Activated CD4-positive, alpha-beta T cell treated with anti-CD3 and anti-CD28 coated beads, Interleukin-2, amount 10 ng/mL, durations not matched to agents 7 days and 5 days (primary cell): Measurements from ENCODE around the gene LPP. TPM values are rescaled to one million over a fixed set of nuclear protein-coding genes. Genes with fewer than 3 reads are reported as not detected.

Experiments
- CTCF ChIA-PET: fragments of 350-600 bp; sonication (Branson Sonifier 250); formaldehyde crosslinking; loops from one replicate; lab custom pipeline; 2021; ENCODE audit warnings: antibody characterized with exemption; lab: Charles Lee
- POLR2A ChIA-PET: fragments of 350-600 bp; sonication (Branson Sonifier 250); formaldehyde crosslinking; loops from one replicate; lab custom pipeline; 2021; ENCODE audit warnings: antibody characterized with exemption; lab: Charles Lee
- DNase-seq: peaks from one replicate; pipeline ENCODE4 v3.0.0-alpha.2; 2020
- H3K27ac Mint-ChIP-seq: one replicate; pipeline ENCODE4 v1.8.0; 2021; ENCODE audit warnings: mild to moderate bottlenecking, moderate library complexity, mixed read lengths
- H3K27me3 Mint-ChIP-seq: one replicate; pipeline ENCODE4 v1.8.0; 2021; ENCODE audit warnings: mixed read lengths
- H3K36me3 Mint-ChIP-seq: one replicate; pipeline ENCODE4 v1.8.0; 2021; ENCODE audit warnings: low read depth, mixed read lengths
- H3K4me1 Mint-ChIP-seq: one replicate; pipeline ENCODE4 v1.8.0; 2021; ENCODE audit warnings: mixed read lengths
- H3K4me3 Mint-ChIP-seq: one replicate; pipeline ENCODE4 v1.8.0; 2021; ENCODE audit warnings: mild to moderate bottlenecking, moderate library complexity, mixed read lengths
- H3K9me3 Mint-ChIP-seq: one replicate; pipeline ENCODE4 v1.8.0; 2021; ENCODE audit warnings: mixed read lengths
- total RNA-seq, 2 experiments: library from RNA; stranded (reverse); gene quantifications; one replicate each; pipeline ENCODE4 v1.2.3, GENCODE V29; 2021

LPP gene
- total RNA-seq, 2 experiments from 2014 or later: 63.6 to 70.3 TPM

GRCh38 chr3:188239577-188239976 is 85.6 kb downstream of the LPP start:
- CTCF ChIA-PET: no interaction called here
- H3K4me1 Mint-ChIP-seq: peaks cover 14% of the 10 kb centered on the region
- POLR2A ChIA-PET: no interaction called here
- H3K9me3 Mint-ChIP-seq: peaks cover 3% of the 10 kb centered on the region
- no peak overlapping the region for H3K27ac Mint-ChIP-seq
- peaks cover 30% of the 10 kb centered on the region for H3K36me3 Mint-ChIP-seq
- no peak for DNase-seq
- no peaks in the 10 kb centered on the region for H3K27me3 Mint-ChIP-seq
- no peak overlapping the region for H3K4me3 Mint-ChIP-seq

- Mint-ChIP-seq H3K4me3 (no peak overlapping the region), H3K27me3 (no peaks in the 10 kb centered on the region), H3K4me1 (peaks cover 14% of the 10 kb centered on the region), H3K9me3 (peaks cover 3% of the 10 kb centered on the region), H3K27ac (no peak overlapping the region), H3K36me3 (peaks cover 27% of the 10 kb centered on the region)
- DNase-seq: no peak
- CTCF ChIA-PET: no interaction called here
- POLR2A ChIA-PET: no interaction called here
Measured at GRCh38 chr3:188240189-188240981, 86.4 kb downstream of the LPP start.

GRCh38 chr3:188241072-188241471 is 87.1 kb downstream of the LPP start:
- CTCF ChIA-PET: no interaction called here
- Mint-ChIP-seq H3K4me3 (no peak overlapping the region), H3K36me3 (peaks cover 28% of the 10 kb centered on the region), H3K9me3 (peaks cover 3% of the 10 kb centered on the region), H3K27me3 (no peaks in the 10 kb centered on the region), H3K4me1 (peaks cover 14% of the 10 kb centered on the region), H3K27ac (no peak overlapping the region)
- no peak for DNase-seq
- POLR2A ChIA-PET: no interaction called here

- Mint-ChIP-seq H3K9me3 (peaks cover 3% of the 10 kb centered on the region), H3K27ac (no peak overlapping the region), H3K4me3 (no peak overlapping the region), H3K36me3 (peaks cover 25% of the 10 kb centered on the region), H3K27me3 (no peaks in the 10 kb centered on the region), H3K4me1 (peaks cover 11% of the 10 kb centered on the region)
- CTCF ChIA-PET: no interaction called here
- POLR2A ChIA-PET: no interaction called here
- DNase-seq: no peak
Measured at GRCh38 chr3:188241883-188242282, 87.9 kb downstream of the LPP start.

GRCh38 chr3:188242436-188243123 is 88.6 kb downstream of the LPP start:
- POLR2A ChIA-PET: no interaction called here

GRCh38 chr3:188243124-188243795 is 89.3 kb downstream of the LPP start:
- ChIA-PET CTCF (no interaction called here), POLR2A (no interaction called here)
- no peak overlapping the region for H3K27ac Mint-ChIP-seq
- peaks cover 17% of the 10 kb centered on the region for H3K36me3 Mint-ChIP-seq
- no peak overlapping the region for H3K4me3 Mint-ChIP-seq
- H3K9me3 Mint-ChIP-seq: no peaks in the 10 kb centered on the region
- H3K4me1 Mint-ChIP-seq: peaks cover 3% of the 10 kb centered on the region
- H3K27me3 Mint-ChIP-seq: no peaks in the 10 kb centered on the region
- DNase-seq: no peak

More at GRCh38 chr3:188242436-188243123, 88.6 kb downstream of the LPP start:
- no peaks in the 10 kb centered on the region for H3K9me3 Mint-ChIP-seq
- H3K27ac Mint-ChIP-seq: no peak overlapping the region
- no peaks in the 10 kb centered on the region for H3K27me3 Mint-ChIP-seq
- H3K4me3 Mint-ChIP-seq: no peak overlapping the region
- DNase-seq: no peak
- peaks cover 7% of the 10 kb centered on the region for H3K4me1 Mint-ChIP-seq
- CTCF ChIA-PET: no interaction called here
- H3K36me3 Mint-ChIP-seq: peaks cover 18% of the 10 kb centered on the region

GRCh38 chr3:188244395-188244861 is 90.5 kb downstream of the LPP start:
- POLR2A ChIA-PET: no interaction called here
- Mint-ChIP-seq H3K36me3 (peaks cover 19% of the 10 kb centered on the region), H3K9me3 (no peaks in the 10 kb centered on the region), H3K4me3 (no peak overlapping the region), H3K4me1 (peaks cover 2% of the 10 kb centered on the region), H3K27ac (no peak overlapping the region), H3K27me3 (no peaks in the 10 kb centered on the region)
- CTCF ChIA-PET: no interaction called here
- no peak for DNase-seq

GRCh38 chr3:188246905-188247304 is 92.9 kb downstream of the LPP start:
- H3K27ac Mint-ChIP-seq: no peak overlapping the region
- DNase-seq: no peak
- H3K4me1 Mint-ChIP-seq: peaks cover 2% of the 10 kb centered on the region
- peaks cover 4% of the 10 kb centered on the region for H3K9me3 Mint-ChIP-seq
- peaks cover 18% of the 10 kb centered on the region for H3K36me3 Mint-ChIP-seq
- H3K27me3 Mint-ChIP-seq: no peaks in the 10 kb centered on the region
- H3K4me3 Mint-ChIP-seq: no peak overlapping the region
- CTCF ChIA-PET: interaction anchor here (0.6 kb wide), 1 partner anchor 18 kb away, joined by 3 read pairs; no protein-coding TSS in a partner anchor
- POLR2A ChIA-PET: no interaction called here

GRCh38 chr3:188248036-188248561 is 94.1 kb downstream of the LPP start:
- CTCF ChIA-PET: interaction anchor here (0.7 to 1.9 kb wide), 4 partner anchors 32 to 285 kb away, joined by 3 to 4 read pairs (median 4); no protein-coding TSS in a partner anchor
- peaks cover 4% of the 10 kb centered on the region for H3K9me3 Mint-ChIP-seq
- H3K27me3 Mint-ChIP-seq: no peaks in the 10 kb centered on the region
- POLR2A ChIA-PET: no interaction called here
- DNase-seq: no peak
- no peak overlapping the region for H3K27ac Mint-ChIP-seq
- peaks cover 23% of the 10 kb centered on the region for H3K36me3 Mint-ChIP-seq
- no peak overlapping the region for H3K4me3 Mint-ChIP-seq
- H3K4me1 Mint-ChIP-seq: no peaks in the 10 kb centered on the region

- peaks cover 13% of the 10 kb centered on the region for H3K9me3 Mint-ChIP-seq
- ChIA-PET CTCF (interaction anchor here (0.6 kb wide), 1 partner anchor 1333 kb away, joined by 5 read pairs; no protein-coding TSS in a partner anchor), POLR2A (no interaction called here)
- peaks cover 25% of the 10 kb centered on the region for H3K4me1 Mint-ChIP-seq
- DNase-seq: no peak
- peaks cover 38% of the 10 kb centered on the region for H3K36me3 Mint-ChIP-seq
- no peaks in the 10 kb centered on the region for H3K27me3 Mint-ChIP-seq
- H3K4me3 Mint-ChIP-seq: no peak overlapping the region
- H3K27ac Mint-ChIP-seq: no peak overlapping the region
Measured at GRCh38 chr3:188253123-188253793, 99.3 kb downstream of the LPP start.

- H3K36me3 Mint-ChIP-seq: peaks cover 38% of the 10 kb centered on the region
- H3K4me3 Mint-ChIP-seq: no peak overlapping the region
- DNase-seq: no peak
- peaks cover 13% of the 10 kb centered on the region for H3K9me3 Mint-ChIP-seq
- H3K27ac Mint-ChIP-seq: no peak overlapping the region
- peaks cover 25% of the 10 kb centered on the region for H3K4me1 Mint-ChIP-seq
- CTCF ChIA-PET: interaction anchor here (1.2 kb wide), 1 partner anchor 24 kb away, joined by 3 read pairs; no protein-coding TSS in a partner anchor
- no peaks in the 10 kb centered on the region for H3K27me3 Mint-ChIP-seq
- POLR2A ChIA-PET: no interaction called here
Measured at GRCh38 chr3:188253800-188254452, 100.0 kb downstream of the LPP start.
